Osteoblast (primary cell): ENCODE results near the gene LAG3. TPM values are rescaled to one million over a fixed set of nuclear protein-coding genes. Genes with fewer than 3 reads are reported as not detected.

Experiments
- DNase-seq: peaks from one replicate; pipeline ENCODE4 v3.0.0; 2011; ENCODE audit warnings: low spot score, mixed read lengths; ENCODE audit not compliant: insufficient read length; ENCODE audit errors: missing footprints
- H2AFZ ChIP-seq: 2 replicates; pipeline ENCODE4 v1.6.0; 2011; ENCODE audit warnings: mild to moderate bottlenecking, low read length
- H3K27ac ChIP-seq: 2 replicates; pipeline ENCODE4 v1.5.1; 2011; ENCODE audit warnings: mild to moderate bottlenecking, low read depth, low read length, moderate library complexity
- H3K27me3 ChIP-seq: 2 replicates; pipeline ENCODE4 v1.6.0; 2012; ENCODE audit warnings: mild to moderate bottlenecking, control low read depth, inconsistent platforms, low read length, moderate library complexity; ENCODE audit not compliant: insufficient read depth
- H3K36me3 ChIP-seq: 2 replicates; pipeline ENCODE4 v1.5.1; 2011; ENCODE audit warnings: mild to moderate bottlenecking, low read length, control low read depth, moderate library complexity; ENCODE audit not compliant: insufficient read depth
- H3K4me1 ChIP-seq: 2 replicates; pipeline ENCODE4 v1.5.1; 2011; ENCODE audit warnings: mild to moderate bottlenecking, low read length, control low read depth, moderate library complexity; ENCODE audit not compliant: insufficient read depth
- H3K4me2 ChIP-seq: 2 replicates; pipeline ENCODE4 v1.6.0; 2011; ENCODE audit warnings: mild to moderate bottlenecking, low read length; ENCODE audit not compliant: insufficient read depth
- H3K4me3 ChIP-seq: fragments of 200-600 bp; sonication (generic); 3 replicates; pipeline ENCODE4 v1.5.1; 2012; ENCODE audit warnings: mild to moderate bottlenecking, low read length, inconsistent platforms; ENCODE audit not compliant: insufficient read depth
- H3K79me2 ChIP-seq: 2 replicates; pipeline ENCODE4 v1.6.0; 2012; ENCODE audit warnings: mild to moderate bottlenecking, low read length, control low read depth, inconsistent platforms; ENCODE audit not compliant: insufficient read depth
- H3K9me3 ChIP-seq: 2 replicates; pipeline ENCODE4 v1.5.1; 2011; ENCODE audit warnings: low read depth, low read length, control low read depth
- H4K20me1 ChIP-seq: 2 replicates; pipeline ENCODE4 v1.6.0; 2012; ENCODE audit warnings: mild to moderate bottlenecking, low read length, control low read depth; ENCODE audit not compliant: insufficient read depth
- total RNA-seq: library from RNA; depleted of rRNA; stranded (reverse); fragments of >200 nt; gene quantifications from 2 replicates; pipeline ENCODE4 v1.2.3, GENCODE V29; 2012
- TF ChIP-seq, protein P1 (sequence below): IDR thresholded peaks from 2 replicates; pipeline ENCODE4 v1.5.1; 2011; ENCODE audit warnings: mild to moderate bottlenecking, low read depth, low read length, moderate library complexity; ENCODE audit errors: extremely low read depth

LAG3 gene
- total RNA-seq, 1 donor, result not detected

DNA sequence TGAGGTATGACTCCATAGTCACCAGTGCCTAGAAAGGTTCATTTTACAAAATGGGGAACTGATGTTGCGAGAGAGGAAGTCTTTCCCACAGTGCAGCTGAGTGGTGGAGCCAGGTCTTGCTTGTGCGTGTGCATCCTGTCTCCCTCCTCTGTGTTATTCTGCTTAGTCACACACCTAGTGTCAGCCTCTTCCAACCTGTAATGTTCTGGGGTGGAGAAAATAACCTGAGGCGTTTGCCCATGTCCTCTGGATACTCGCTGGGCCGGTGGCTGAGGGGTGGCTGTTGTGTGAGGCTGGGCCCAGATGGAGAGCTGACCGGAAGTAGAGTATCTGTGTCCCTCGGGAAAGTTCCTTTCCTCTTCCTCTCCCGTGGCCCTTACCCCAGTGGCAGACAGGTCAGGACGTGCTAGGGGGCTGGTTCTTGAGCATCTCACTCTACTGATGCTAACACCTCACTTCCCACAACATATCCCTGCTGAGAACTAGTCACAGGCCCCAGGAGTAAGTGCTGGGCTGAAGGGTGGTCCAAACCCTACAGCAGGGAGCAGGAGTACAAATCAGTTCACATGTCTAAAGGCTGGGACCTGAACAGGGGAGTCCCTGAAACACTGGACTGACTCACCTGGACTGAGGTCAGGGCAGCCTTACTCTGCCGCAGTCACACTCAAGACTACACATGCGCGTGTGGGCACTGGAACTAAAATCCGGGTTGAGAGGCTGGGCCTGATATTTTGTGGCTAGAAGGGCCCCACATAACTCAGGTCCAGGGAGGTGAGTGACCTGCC lies 26.4 kb upstream of the LAG3 start:
- Histone ChIP-seq H4K20me1 (peaks cover 24% of the 10 kb centered on the region), H3K4me2 (no peak overlapping the region), H3K4me1 (peaks cover 3% of the 10 kb centered on the region), H3K27me3 (no peaks in the 10 kb centered on the region), H3K27ac (no peak overlapping the region), H3K36me3 (peaks cover 56% of the 10 kb centered on the region), H3K9me3 (no peaks in the 10 kb centered on the region), H2AFZ (no peak overlapping the region), H3K4me3 (no peak overlapping the region), H3K79me2 (peaks cover 14% of the 10 kb centered on the region)
- DNase-seq, result no peak
- TF ChIP-seq, protein P1, sequence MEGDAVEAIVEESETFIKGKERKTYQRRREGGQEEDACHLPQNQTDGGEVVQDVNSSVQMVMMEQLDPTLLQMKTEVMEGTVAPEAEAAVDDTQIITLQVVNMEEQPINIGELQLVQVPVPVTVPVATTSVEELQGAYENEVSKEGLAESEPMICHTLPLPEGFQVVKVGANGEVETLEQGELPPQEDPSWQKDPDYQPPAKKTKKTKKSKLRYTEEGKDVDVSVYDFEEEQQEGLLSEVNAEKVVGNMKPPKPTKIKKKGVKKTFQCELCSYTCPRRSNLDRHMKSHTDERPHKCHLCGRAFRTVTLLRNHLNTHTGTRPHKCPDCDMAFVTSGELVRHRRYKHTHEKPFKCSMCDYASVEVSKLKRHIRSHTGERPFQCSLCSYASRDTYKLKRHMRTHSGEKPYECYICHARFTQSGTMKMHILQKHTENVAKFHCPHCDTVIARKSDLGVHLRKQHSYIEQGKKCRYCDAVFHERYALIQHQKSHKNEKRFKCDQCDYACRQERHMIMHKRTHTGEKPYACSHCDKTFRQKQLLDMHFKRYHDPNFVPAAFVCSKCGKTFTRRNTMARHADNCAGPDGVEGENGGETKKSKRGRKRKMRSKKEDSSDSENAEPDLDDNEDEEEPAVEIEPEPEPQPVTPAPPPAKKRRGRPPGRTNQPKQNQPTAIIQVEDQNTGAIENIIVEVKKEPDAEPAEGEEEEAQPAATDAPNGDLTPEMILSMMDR, result no peak

- peaks cover 68% of the 10 kb centered on the region for H3K36me3 ChIP-seq
Measured at GRCh38 chr12:6747216-6747615, 25.1 kb upstream of the LAG3 start.

GRCh38 chr12:6748761-6749160 lies 23.6 kb upstream of the LAG3 start:
- H3K4me1 ChIP-seq, result peaks cover 16% of the 10 kb centered on the region
- no peaks in the 10 kb centered on the region for H3K9me3 ChIP-seq
- H3K79me2 ChIP-seq, result peaks cover 33% of the 10 kb centered on the region
- H4K20me1 ChIP-seq, result peaks cover 36% of the 10 kb centered on the region
- no peak overlapping the region for H3K27ac ChIP-seq
- TF ChIP-seq, protein P1, result no peak
- no peak overlapping the region for H3K4me3 ChIP-seq
- no peak overlapping the region for H2AFZ ChIP-seq
- H3K4me2 ChIP-seq, result no peak overlapping the region
- H3K27me3 ChIP-seq, result no peaks in the 10 kb centered on the region
- no peak for DNase-seq
- peaks cover 68% of the 10 kb centered on the region for H3K36me3 ChIP-seq

More at GRCh38 chr12:6747216-6747615, 25.1 kb upstream of the LAG3 start:
- Histone ChIP-seq H3K27ac (no peak overlapping the region), H3K4me3 (no peak overlapping the region), H3K27me3 (no peaks in the 10 kb centered on the region), H2AFZ (no peak overlapping the region), H3K4me2 (no peak overlapping the region), H3K9me3 (no peaks in the 10 kb centered on the region), H3K79me2 (peaks cover 27% of the 10 kb centered on the region), H4K20me1 (peaks cover 33% of the 10 kb centered on the region), H3K4me1 (peaks cover 14% of the 10 kb centered on the region)
- DNase-seq, result no peak
- TF ChIP-seq, protein P1, result no peak

GRCh38 chr12:6750506-6750905 lies 21.8 kb upstream of the LAG3 start:
- no peak overlapping the region for H3K4me2 ChIP-seq
- peaks cover 66% of the 10 kb centered on the region for H3K36me3 ChIP-seq

More at GRCh38 chr12:6750506-6750905, 21.8 kb upstream of the LAG3 start:
- H4K20me1 ChIP-seq, result peaks cover 36% of the 10 kb centered on the region
- no peak overlapping the region for H2AFZ ChIP-seq
- DNase-seq, result no peak
- H3K4me3 ChIP-seq, result no peak overlapping the region
- TF ChIP-seq, protein P1, result no peak
- H3K4me1 ChIP-seq, result peaks cover 19% of the 10 kb centered on the region
- H3K79me2 ChIP-seq, result peaks cover 33% of the 10 kb centered on the region
- H3K9me3 ChIP-seq, result no peaks in the 10 kb centered on the region
- no peak overlapping the region for H3K27ac ChIP-seq
- no peaks in the 10 kb centered on the region for H3K27me3 ChIP-seq
